ENCODE results near the gene SH3PXD2A. TPM values are rescaled to one million over a fixed set of nuclear protein-coding genes. Genes with fewer than 3 reads are reported as not detected.

The SH3PXD2A gene
- total RNA-seq, 1 donor = 58.3 TPM

- TF ChIP-seq CTCF (IDR thresholded peaks at IDR 0.05; ENCODE audit: insufficient read depth, low read depth, low read length) = no peak
- no peak for DNase-seq (ENCODE audit: low read depth)
- no peak overlapping the region for H3K4me3 ChIP-seq (ENCODE audit: low read depth, low read length)
These were observed 53.3 kb downstream of the SH3PXD2A start for GRCh38 chr10:103802081-103802480.

GRCh38 chr10:103800789-103801540, 54.4 kb downstream of the SH3PXD2A start:
- TF ChIP-seq CTCF (IDR thresholded peaks at IDR 0.05; ENCODE audit: insufficient read depth, low read depth, low read length) = no peak
- H3K4me3 ChIP-seq (ENCODE audit: low read depth, low read length) = no peak overlapping the region
- peak; percentile 43 for DNase-seq (ENCODE audit: low read depth)

GRCh38 chr10:103800089-103800488, 55.3 kb downstream of the SH3PXD2A start:
- no peak for TF ChIP-seq CTCF (IDR thresholded peaks at IDR 0.05; ENCODE audit: insufficient read depth, low read depth, low read length)
- DNase-seq (ENCODE audit: low read depth) = no peak
- no peak overlapping the region for H3K4me3 ChIP-seq (ENCODE audit: low read depth, low read length)

GRCh38 chr10:103799341-103799740, 56.0 kb downstream of the SH3PXD2A start:
- H3K4me3 ChIP-seq (ENCODE audit: low read depth, low read length) = no peak overlapping the region
- no peak for TF ChIP-seq CTCF (IDR thresholded peaks at IDR 0.05; ENCODE audit: insufficient read depth, low read depth, low read length)
- DNase-seq (ENCODE audit: low read depth) = no peak

GRCh38 chr10:103798511-103798910, 56.9 kb downstream of the SH3PXD2A start:
- no peak overlapping the region for H3K4me3 ChIP-seq (ENCODE audit: low read depth, low read length)
- no peak for DNase-seq (ENCODE audit: low read depth)
- no peak for TF ChIP-seq CTCF (IDR thresholded peaks at IDR 0.05; ENCODE audit: insufficient read depth, low read depth, low read length)

GRCh38 chr10:103797857-103798256, 57.5 kb downstream of the SH3PXD2A start:
- no peak for TF ChIP-seq CTCF (IDR thresholded peaks at IDR 0.05; ENCODE audit: insufficient read depth, low read depth, low read length)
- DNase-seq (ENCODE audit: low read depth) = no peak
- H3K4me3 ChIP-seq (ENCODE audit: low read depth, low read length) = no peak overlapping the region

All from fibroblast of villous mesenchyme (primary cell).